H1 (cell line): ENCODE measurements around the gene DIP2C. TPM values are rescaled to one million over a fixed set of nuclear protein-coding genes. Genes with fewer than 3 reads are reported as not detected.

ENCODE experiments used
- ATF2 ChIP-seq: IDR thresholded peaks from 2 replicates; pipeline ENCODE4 v1.6.1; 2012; ENCODE audit warnings: low read length, inconsistent platforms
- CBX5 ChIP-seq: fragments of 300-800, 300-1000 bp; sonication (generic); IDR thresholded peaks from 2 replicates; pipeline ENCODE4 v1.7.1; 2016; ENCODE audit warnings: antibody characterized with exemption, low read length, low read depth
- CHD7 ChIP-seq: fragments of 300-600 bp; sonication (generic); IDR thresholded peaks from 2 replicates; pipeline ENCODE4 v1.7.1; 2012; ENCODE audit warnings: low read length, moderate library complexity, mild to moderate bottlenecking, inconsistent platforms; ENCODE audit not compliant: insufficient replicate concordance
- KDM4A ChIP-seq: IDR thresholded peaks from one replicate; pipeline ENCODE4 v1.7.1; 2012; ENCODE audit warnings: low read depth, mild to moderate bottlenecking, moderate library complexity, low read length, inconsistent platforms; ENCODE audit not compliant: severe bottlenecking
- RBBP5 ChIP-seq: IDR thresholded peaks from 2 replicates; pipeline ENCODE4 v1.7.1; 2012; ENCODE audit warnings: low read depth, mild to moderate bottlenecking, inconsistent platforms, low read length, moderate library complexity, borderline replicate concordance
- YY1 ChIP-seq: IDR thresholded peaks from 2 replicates; pipeline ENCODE4 v1.6.1; 2011; ENCODE audit warnings: low read depth, mild to moderate bottlenecking, low read length
- polyA plus RNA-seq, 7 experiments: library from polyadenylated mRNA; depleted of rRNA in 3 of 7; stranded (reverse) in 5 of 7; unstranded in 2 of 7; fragments of >200 nt in 5 of 7; fragments of 200-250 nt in 2 of 7; gene quantifications; 1 replicate in 5 of 7; 2 replicates in 1 of 7; 4 replicates in 1 of 7; pipeline versions ENCODE4 v1.2.1 to v1.2.3, GENCODE V29; 2011 to 2013; ENCODE audit warnings: missing spikeins in 2 of 7, mixed read lengths in 2 of 7
- total RNA-seq: library from RNA; stranded (reverse); fragmentation: NEBNext Ultra II Directional; extraction: Animal tissue kit (Norgen Biotek cat#: 25700); gene quantifications from 2 replicates; pipeline ENCODE4 v1.2.1, GENCODE V29; 2021

The DIP2C gene
- total and polyA plus RNA-seq, 2 of the 8 experiments (the other 6 are each of a cell fraction or from before 2014, with no cell fraction given): 3.8 to 9.3 TPM

- no peak for TF ChIP-seq CHD7
- TF ChIP-seq ATF2: no peak
- no peak for TF ChIP-seq YY1
- TF ChIP-seq CBX5: no peak
- no peak for TF ChIP-seq RBBP5
- no peak for TF ChIP-seq KDM4A
These were observed 123.1 kb downstream of the DIP2C start (continued) for GRCh38 chr10:566241-566885.
